Myocyte (in vitro differentiated cells): ENCODE measurements around the gene DCTN3. TPM values are rescaled to one million over a fixed set of nuclear protein-coding genes. Genes with fewer than 3 reads are reported as not detected.

Experiments used
- DNase-seq: peaks from one replicate; pipeline ENCODE4 v3.0.0-alpha.2; 2012; ENCODE audit warnings: low read depth
- total RNA-seq: library from RNA; depleted of rRNA; stranded (reverse); fragments of >200 nt; gene quantifications from 2 replicates; pipeline ENCODE4 v1.2.3, GENCODE V29; 2014

DCTN3 gene
- total RNA-seq, 1 donor from 2014 or later: 98.8 TPM

DNA sequence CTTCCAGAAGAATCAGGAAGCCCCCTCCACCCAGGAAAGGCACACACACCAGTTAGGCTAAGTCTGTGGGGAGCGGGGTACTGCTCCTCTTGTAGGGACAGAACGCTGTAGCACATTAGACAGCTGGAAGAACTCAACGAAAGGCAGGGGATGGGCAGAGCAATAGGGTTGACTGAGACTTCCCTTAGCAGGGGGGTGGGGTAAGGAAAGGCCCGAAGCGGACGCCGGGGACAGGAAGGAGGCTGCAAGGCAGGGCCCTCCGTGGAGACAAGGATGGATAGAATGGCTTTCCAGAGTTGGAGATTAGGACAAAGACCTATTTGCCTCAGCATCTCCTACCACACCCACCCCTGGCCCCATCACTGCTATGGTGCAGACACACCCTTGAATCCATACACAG, 45.1 kb downstream of the DCTN3 start:
- no peak for DNase-seq

DNA sequence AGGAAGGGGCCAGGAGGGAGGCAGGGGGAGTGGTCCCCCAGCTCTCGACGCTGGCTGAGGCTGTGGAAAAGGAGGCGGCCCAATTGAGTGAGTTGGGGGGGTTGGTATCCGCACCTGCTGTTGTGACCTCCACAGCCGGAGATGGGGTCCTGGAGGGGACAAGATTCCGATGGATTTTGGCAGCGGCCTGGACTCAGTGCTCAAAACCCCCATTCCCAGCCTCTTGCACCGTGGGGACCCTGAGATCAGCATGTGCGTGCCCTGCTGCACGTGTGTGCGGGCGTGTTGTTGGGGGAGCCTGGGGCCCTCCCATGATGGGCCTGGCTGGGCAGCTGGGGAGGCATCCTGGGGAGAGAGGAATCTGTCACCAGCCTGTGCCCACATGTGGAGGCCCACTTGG, 45.7 kb downstream of the DCTN3 start:
- no peak for DNase-seq

GRCh38 chr9:34573599-34574325, 46.5 kb downstream of the DCTN3 start:
- DNase-seq: no peak

DNA sequence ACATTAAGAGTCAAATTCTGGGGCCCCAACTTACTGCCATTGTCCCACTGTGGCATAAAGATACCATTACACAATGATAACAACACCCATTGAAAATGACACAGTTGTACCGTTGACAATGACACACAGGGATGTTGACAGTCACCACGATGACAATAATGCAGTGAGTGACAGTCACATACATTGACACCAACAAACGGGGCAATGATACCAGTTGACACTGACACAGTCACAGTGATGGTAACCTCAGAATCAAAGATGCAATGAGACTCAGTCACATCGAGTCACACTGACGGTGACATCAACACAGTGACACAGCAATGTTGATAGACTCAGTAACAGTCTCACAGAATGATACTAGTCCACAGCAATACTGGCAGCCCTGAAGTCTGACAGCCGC, 47.7 kb downstream of the DCTN3 start:
- no peak for DNase-seq

DNA sequence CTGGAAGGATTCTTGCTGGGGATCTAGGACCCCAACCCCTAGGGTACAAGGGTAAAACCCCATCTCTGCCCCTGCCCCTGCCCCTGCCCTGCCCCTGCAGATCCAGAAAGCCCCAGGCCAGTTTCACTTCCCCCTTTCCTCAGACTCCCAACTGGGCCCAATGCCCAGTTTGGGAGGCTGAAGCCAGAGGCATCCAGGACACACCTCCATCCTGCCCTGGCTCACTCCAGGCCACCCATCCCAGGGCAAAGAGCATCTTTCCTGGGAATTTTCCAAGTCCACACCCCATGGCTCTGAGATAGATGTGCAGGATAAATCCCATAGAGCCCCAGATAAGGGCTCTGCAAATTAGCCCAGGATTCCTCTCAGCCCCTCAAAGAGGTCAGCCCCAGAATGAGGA, 48.2 kb downstream of the DCTN3 start:
- no peak for DNase-seq

GRCh38 chr9:34571481-34571810, 48.8 kb downstream of the DCTN3 start:
- no peak for DNase-seq

- DNase-seq: peak; percentile 51
Measured at GRCh38 chr9:34570809-34571480, 49.4 kb downstream of the DCTN3 start.

GRCh38 chr9:34570376-34570775, 49.9 kb downstream of the DCTN3 start:
- DNase-seq: no peak

DNA sequence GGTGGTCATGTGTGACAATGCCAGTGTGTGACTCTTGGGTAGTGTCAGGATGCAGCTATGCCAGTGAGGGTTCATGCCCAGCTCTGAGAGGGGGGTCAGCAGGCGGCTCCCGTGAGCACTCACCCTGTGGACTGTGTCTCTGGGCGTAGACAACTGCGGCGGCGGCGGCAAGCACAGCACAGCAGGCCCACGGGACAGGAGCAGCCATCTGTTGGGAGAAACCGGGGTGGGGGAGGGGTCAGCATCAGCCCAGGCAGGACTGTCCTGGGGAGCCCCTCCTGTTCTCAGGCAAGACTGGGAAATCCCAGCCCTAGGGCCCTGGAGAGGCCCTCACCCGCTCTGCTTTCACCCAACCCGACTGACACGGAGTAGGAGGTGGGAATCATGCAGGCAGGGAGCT, 51.5 kb downstream of the DCTN3 start:
- no peak for DNase-seq

- no peak for DNase-seq
Measured at GRCh38 chr9:34568133-34568532, 52.2 kb downstream of the DCTN3 start.

DNA sequence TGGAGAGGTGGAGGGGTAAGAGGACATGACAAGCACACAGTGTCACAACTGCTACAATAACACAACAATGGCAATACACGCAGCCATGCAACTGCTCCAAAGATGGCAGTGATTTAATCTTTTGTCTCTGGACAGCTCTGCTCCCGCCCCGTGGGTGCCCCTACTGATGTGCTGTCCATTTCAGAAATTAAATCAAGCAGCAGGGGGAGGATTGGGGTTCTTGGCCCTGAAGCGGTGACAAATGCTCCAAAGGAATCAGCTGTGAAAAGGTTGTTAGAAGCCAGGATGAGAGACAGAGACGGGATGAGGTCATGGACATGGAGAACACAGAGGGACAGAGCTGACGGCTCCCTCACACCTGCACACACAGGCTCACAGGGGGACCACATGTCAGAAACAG, 53.3 kb downstream of the DCTN3 start:
- no peak for DNase-seq

GRCh38 chr9:34566322-34566721, 54.0 kb downstream of the DCTN3 start:
- DNase-seq: no peak

DNA sequence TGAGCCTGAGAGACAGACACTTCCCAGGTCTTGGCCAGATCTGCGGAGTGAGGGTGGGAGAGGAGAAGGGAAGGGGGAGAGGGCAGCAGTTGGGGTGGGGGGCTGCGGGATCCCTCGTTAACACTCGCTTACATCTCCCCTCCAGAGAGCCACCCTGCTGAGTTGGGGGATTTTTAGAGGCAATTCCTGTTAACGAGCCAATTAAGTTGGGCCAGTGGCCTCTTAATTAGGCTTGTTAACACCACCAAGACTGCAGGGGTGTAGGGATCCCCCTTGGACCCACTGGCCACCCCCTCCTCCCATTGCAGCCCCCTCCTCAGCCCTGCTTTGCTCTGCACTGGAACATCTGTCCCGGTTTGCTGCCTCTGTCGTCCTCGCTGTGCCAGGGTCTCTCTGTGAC, 54.4 kb downstream of the DCTN3 start:
- no peak for DNase-seq

DNA sequence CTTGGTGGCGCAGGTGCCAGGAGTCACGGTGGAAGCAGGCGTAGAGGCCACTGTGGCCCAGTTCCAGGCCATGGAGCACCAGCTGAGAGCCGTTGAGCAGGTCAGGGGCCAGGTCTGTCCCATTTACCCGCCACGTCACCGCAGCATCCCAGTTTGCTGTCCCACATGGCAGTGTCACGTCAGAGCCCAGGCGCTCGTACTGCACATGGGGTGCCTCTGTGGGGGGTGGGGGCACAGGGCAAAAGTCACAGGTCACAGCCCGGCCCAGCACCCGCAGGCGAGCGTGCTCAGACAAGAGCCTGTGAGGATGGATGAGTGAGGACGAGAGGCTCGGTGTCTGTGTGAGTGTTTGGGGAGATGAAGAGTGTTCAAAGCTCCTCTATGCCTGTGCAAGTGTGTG, 55.7 kb downstream of the DCTN3 start:
- DNase-seq: no peak

Other genes starting within 250 kb of the DCTN3 start
- gene MYORG, start 243.6 kb downstream of the DCTN3 start, total RNA-seq: 2.6 and 7.6 TPM in 2 replicates
- 18.9 and 19.2 TPM in 2 replicates for gene FAM219A, start 161.9 kb downstream of the DCTN3 start, total RNA-seq
- gene DNAI1, start 161.7 kb downstream of the DCTN3 start, total RNA-seq: 0.13 TPM in 1 of 2 replicates, not detected in the other
- gene ENHO, start 97.5 kb downstream of the DCTN3 start, total RNA-seq: 0.21 and 0.35 TPM in 2 replicates
- gene CNTFR, start 30.8 kb downstream of the DCTN3 start, total RNA-seq: 0.05 TPM in 1 of 2 replicates, not detected in the other
- gene RPP25L, start 8.4 kb downstream of the DCTN3 start, total RNA-seq: 26.1 and 39.4 TPM in 2 replicates
- 0.16 TPM in 1 of 2 replicates, not detected in the other for gene ARID3C, start 8.6 kb upstream of the DCTN3 start, total RNA-seq
- gene SIGMAR1, start 17.3 kb upstream of the DCTN3 start, total RNA-seq: 103 and 122 TPM in 2 replicates
- gene GALT, start 26.2 kb upstream of the DCTN3 start, total RNA-seq: 22.9 and 24.0 TPM in 2 replicates
- 11.8 and 16.0 TPM in 2 replicates for gene IL11RA, start 31.7 kb upstream of the DCTN3 start, total RNA-seq
- gene CCL27, start 42.2 kb upstream of the DCTN3 start, total RNA-seq: not detected in 2 replicates
- gene CCL19, start 70.8 kb upstream of the DCTN3 start, total RNA-seq: not detected in 2 replicates
- gene CCL21, start 89.6 kb upstream of the DCTN3 start, total RNA-seq: not detected in 2 replicates